Activated CD8-positive, alpha-beta memory T cell treated with anti-CD3 and anti-CD28 coated beads, Interleukin-2, amount 50 U/mL, for 4 hours (primary cell): ENCODE results near the gene OR5AC2.

ENCODE experiments used
- DNase-seq: peaks from one replicate; pipeline ENCODE4 v3.0.0-alpha.2; 2020

Gene OR5AC2

GRCh38 chr3:98086873-98087272 lies at the start of gene OR5AC2:
TSS of gene OR5AC2 (plus strand) at chr3:98087173. CDS start at chr3:98087173, 0 bp downstream.
- no peak for DNase-seq

- DNase-seq = no peak
Observed at GRCh38 chr3:98038286-98038685, 48.7 kb upstream of the OR5AC2 start.

GRCh38 chr3:98038876-98039275 lies 48.1 kb upstream of the OR5AC2 start:
- no peak for DNase-seq

- DNase-seq = peak; percentile 62
Observed at GRCh38 chr3:98039322-98040024, 47.5 kb upstream of the OR5AC2 start.

GRCh38 chr3:98041350-98041749 lies 45.6 kb upstream of the OR5AC2 start:
- DNase-seq = no peak

- DNase-seq = no peak
Observed at GRCh38 chr3:98048586-98048985, 38.4 kb upstream of the OR5AC2 start.

DNA sequence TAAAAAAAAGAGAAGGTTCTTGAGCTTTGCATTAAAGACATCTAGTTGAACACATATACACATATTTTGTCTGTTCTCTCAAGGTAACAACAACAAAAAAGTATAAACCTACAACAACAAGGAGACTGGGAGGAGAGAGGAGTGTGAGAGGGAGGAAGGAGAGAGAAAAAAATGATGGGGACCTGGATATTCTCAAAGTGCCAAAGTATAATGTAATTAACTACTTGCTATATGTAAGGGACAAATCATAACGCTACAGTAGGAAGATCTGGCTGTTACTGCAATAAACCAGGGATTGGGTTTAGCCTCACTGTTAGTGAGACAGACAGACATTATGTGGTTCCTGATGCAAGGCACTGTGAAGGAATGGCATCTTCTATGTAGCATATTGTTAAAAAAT lies 37.7 kb upstream of the OR5AC2 start:
- no peak for DNase-seq

DNA sequence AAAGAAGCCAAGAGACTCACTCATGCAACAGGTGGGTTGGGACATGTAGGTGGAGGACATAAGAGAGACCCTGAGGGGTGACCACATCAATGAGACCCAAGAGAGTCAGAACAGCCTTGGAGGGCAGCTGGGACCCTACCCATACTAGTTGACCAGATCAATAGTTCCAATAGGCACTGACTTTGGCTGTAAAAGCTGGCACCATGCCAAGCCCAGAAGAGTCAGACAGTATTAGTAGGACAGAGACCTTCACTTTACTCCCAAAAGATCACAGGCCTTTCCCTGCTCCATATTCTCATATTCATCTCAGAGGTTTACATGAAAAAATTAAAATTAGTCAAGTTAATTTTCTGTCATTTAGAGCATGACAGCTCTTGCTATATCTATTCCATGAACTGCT lies 30.9 kb upstream of the OR5AC2 start:
- DNase-seq = no peak

GRCh38 chr3:98057631-98058030 lies 29.3 kb upstream of the OR5AC2 start:
- DNase-seq = no peak

GRCh38 chr3:98058244-98058960 lies 28.6 kb upstream of the OR5AC2 start:
- DNase-seq = no peak

- no peak for DNase-seq
Observed at GRCh38 chr3:98068824-98069223, 18.1 kb upstream of the OR5AC2 start.

DNA sequence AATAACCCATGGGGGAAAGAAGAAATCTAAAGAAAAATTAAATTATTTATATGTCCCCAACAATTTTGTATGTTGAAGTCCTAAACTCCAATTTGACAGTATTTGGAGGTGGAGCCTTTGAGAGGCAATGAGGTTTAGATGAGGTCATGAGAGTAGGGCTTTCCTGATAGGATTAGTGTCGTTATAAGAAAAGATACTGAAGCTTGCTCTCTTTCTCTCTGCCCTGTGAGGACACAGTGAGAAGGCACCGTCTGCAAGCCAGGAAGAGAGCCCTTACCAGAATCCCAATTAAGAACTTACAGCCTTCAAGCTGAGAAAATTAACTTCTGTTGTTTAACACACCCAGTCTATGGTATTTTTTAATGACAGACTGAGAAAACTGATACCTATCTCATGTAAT lies 16.1 kb upstream of the OR5AC2 start:
- DNase-seq = no peak

DNA sequence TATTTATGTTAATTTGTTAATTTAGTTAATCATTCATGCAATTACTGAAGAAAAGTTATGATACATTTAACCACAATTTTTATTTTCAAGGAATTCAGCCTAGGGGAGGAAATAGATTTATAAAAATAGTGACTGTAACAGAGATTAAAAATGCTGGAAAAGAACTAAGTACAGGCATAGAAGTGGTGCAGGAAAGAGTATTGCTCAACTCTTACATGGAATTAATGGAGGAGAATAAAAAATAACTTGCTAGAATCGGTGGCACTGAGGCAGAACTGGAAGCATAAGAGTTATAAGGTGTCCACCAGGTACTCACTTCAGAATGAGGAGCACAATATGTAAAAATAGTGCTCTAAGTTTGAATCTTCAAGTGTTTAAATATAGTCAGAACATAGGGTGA lies 13.5 kb upstream of the OR5AC2 start:
- no peak for DNase-seq

DNA sequence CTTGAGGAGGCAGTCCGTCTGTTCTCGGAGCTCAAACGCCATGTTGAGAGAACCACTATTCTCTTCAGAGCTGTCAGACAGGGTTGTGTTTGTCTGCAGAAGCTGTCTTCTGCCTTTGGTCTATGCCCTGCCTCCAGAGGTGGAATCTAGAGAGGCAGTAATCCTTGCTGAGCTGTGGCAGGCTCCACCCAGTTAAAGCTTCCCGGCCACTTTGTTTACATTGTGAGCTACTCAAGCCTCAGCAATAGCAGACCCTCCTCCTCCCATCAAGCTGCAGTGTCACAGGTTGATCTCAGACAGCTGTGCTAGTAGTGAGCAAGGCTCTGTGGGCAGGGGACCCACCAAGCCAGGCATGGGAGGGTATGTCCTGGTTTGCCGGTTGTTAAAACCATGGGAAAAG lies 8.9 kb downstream of the OR5AC2 start:
- DNase-seq = no peak

- DNase-seq = no peak
Observed at GRCh38 chr3:98099848-98100247, 12.9 kb downstream of the OR5AC2 start.

DNA sequence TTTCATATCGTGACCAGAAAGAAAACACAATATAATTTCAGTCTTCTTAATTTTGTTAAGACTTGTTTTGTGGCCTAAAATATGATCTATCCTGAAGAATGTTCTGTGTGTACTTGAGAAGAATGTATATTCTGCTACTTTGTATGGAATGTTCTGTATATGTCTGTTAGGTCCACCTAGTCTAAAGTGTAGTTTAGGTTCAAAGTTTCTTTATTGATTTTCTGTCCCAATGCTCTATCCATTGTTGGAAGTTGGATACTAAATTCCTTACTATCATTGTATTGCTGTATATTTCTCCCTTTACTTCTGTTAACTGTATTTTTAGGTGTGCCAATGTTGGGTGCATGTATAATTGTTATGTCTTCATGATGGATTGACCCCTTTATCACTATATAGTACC lies 21.2 kb downstream of the OR5AC2 start:
- DNase-seq = no peak

DNA sequence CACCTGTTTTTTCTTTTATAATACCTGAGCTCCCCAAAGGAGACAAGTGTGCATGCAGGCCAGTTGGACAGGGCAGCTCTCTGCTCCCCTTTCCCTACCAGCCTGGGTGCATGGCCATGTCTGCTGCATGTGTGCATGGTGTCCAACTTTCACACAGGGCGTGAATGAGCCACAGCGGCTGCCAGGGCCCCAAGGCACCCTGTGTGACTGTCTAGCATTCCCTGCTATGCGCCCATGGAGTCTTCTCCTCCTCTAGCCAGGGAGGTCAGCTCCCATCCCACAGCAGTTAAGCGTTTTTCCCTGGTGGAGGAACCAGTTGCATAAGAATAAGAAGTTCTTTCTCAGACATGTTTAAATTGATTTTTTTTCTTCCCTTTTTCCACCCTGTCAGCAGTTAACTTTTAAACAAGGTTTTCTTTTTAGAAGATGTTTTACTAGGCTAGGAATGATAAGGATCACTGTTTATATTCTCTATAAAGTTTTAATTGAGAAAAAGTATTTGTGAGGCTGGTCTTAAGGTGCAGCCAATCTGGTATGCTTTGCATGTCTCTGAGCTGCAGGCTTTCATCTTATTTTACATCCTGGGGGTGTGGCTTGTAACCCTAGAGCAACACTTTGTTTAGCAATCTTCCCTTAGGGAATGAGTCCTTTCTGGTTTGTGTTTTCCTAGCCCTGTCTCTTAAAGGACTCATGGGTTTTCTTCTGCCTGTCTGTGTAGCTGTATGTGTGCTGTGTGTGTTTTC lies 23.0 kb downstream of the OR5AC2 start:
- DNase-seq = no peak

DNA sequence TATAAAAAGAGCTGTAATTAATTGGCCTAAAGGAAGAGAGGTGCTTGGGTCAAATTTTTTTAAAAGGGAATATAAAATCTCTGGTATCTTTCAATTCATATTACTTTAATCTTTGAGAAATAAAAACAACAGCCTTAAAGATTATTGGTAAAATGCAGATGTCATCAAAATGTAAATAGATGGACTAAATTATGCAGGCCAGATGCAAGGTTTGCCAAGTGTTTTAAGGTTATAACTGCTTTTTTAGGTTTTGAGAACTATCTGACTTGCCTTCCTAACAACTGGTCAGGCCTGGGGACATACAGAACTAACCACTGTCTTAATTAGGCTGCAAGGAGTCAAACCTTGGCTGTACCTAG lies 23.6 kb downstream of the OR5AC2 start:
- no peak for DNase-seq

DNA sequence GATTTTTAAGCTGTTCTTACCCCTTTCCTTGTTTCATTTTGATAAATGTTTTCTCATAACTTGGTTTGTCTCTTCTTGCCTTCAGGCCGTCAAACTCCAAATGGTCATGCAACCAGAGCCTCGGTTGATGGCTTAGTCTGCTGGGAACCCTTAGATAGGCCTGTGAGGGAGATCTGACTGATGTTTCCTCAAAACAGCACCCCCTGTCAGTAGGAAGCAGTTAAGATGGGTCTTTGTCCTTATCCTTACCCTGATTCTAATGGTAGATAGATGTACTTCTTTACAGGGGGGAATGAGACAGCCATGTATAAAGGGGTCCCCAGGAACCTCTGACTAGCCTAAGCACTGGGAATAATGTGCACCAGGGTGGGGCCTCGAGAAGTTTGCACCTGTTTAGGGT lies 27.3 kb downstream of the OR5AC2 start:
- no peak for DNase-seq

GRCh38 chr3:98115717-98116116 lies 28.7 kb downstream of the OR5AC2 start:
- DNase-seq = no peak

DNA sequence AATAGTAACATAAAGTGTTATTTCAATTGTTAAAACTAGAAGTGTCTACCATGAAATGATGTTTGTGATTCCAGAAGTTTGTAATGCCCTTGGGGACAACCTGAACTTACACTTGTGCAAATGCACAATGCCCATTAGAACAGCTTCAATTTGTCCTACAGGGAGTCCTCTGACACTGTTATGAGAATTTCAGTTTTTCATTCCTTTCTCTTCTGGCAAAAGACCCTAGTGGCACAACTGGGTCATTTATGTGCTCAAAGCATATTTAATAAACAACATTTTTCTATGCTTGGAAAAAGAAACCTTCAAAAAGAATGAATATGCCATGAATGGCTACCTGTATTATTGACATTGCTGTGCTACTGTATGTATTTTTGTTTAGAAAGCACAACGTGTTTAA lies 43.4 kb downstream of the OR5AC2 start, which contains the start of gene OR5H1:
OR5H1 (plus strand) TSS at position 301 of the 400 bp plus-strand sequence. CDS start 1,977 bp downstream, outside the sequence.
- DNase-seq = no peak

DNA sequence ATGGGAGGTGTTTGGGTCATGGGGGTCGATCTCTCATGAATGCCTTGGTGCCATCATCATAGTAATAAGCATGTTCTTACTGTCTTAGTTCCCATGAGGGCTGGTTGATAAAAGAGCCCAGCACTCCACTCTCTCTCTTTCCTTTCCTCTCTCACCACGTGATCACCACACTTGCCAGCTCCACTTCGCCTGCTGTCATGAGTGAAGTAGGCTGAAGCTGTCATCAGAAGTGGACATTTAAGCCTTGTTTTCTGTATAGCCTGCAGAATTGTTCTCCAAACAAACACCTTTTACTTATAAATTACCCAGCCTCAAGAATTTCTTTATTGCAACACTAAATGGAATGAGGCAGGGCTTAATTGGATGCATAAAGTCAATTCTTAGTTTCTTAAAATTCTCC lies 49.7 kb downstream of the OR5AC2 start:
- no peak for DNase-seq
